Measurements from ENCODE around the gene RPS2.

RPS2 gene

GRCh38 chr16:1961651-1962067 lies 3.0 kb downstream of the RPS2 start:
- Histone ChIP-seq H4K20me1 (ENCODE audit: low read depth, low read length) (no peaks in the 10 kb centered on the region), H3K4me3 (ENCODE audit: insufficient read depth, low read length, poor library complexity, severe bottlenecking) (no peak overlapping the region), H3K36me3 (ENCODE audit: low read length) (peaks cover 15% of the 10 kb centered on the region), H3K9ac (ENCODE audit: low read length) (0 out of 2 replicates have a peak overlapping the region, but pooled peaks have one; percentile 18), H3F3A (ENCODE audit: insufficient read depth) (peaks cover 43% of the 10 kb centered on the region), H3K27me3 (ENCODE audit: low read length) (no peaks in the 10 kb centered on the region), H3K79me2 (ENCODE audit: insufficient read depth, low read length) (peaks cover 38% of the 10 kb centered on the region), H3K27ac (ENCODE audit: low read depth, low read length) (peak overlapping the region; percentile 76), H3K4me2 (ENCODE audit: low read depth, low read length, poor library complexity, severe bottlenecking) (peak overlapping the region; percentile 78), H2AFZ (ENCODE audit: low read depth, low read length, severe bottlenecking) (no peak overlapping the region), H3K9me2 (replicated peaks; ENCODE audit: insufficient read depth, low read length) (no peaks in the 10 kb centered on the region), H3K9me3 (ENCODE audit: insufficient read depth, low read length) (no peaks in the 10 kb centered on the region)
- no peak for TF ChIP-seq EZH2phosphoT487 (conservative IDR thresholded peaks at IDR 0.05; ENCODE audit: low read length)
- no peak for TF ChIP-seq CTCF (IDR thresholded peaks at IDR 0.05; ENCODE audit: insufficient read depth, low read length, poor library complexity, severe bottlenecking)

DNA sequence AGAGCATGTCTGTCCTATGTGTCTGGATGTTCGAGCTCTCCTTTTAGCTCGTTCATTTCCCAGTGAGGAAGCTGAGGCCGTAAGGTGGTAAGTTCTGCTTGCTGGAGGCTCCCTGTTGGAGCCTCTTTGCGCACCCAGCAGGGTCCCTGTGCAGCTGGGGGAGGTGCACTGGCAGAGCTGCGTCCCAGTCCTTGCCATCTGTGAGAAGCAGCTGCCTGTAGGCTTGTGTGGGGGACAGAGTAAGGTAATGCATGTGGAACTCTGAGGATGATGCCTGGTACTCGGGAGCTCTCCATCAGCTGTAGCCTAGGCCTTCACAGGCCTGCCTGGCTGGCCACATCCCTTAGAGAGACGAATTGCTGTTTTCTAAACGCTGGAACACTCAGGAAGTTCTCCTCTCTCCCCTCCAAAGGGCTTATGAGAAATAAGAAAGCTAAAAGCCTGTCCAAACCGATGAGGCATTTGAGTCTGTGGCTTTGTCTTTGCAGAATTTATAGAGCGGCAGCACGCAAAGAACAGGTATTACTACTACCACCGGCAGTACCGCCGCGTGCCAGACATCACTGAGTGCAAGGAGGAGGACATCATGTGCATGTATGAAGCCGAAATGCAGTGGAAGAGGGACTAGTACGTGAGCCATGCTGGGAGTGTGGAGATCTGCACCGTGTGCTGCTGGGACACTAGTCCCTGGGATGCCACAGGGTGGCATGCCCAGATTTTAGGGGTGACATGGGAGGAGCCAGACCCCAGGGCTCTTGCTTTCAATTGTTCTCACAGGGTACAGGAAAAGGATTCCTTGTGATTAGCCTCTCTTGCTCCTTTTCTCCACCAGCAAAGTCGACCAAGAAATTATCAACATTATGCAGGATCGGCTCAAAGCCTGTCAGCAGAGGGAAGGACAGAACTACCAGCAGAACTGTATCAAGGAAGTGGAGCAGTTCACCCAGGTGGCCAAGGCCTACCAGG lies 3.7 kb downstream of the RPS2 start:
- Histone ChIP-seq H3K9me3 (ENCODE audit: insufficient read depth, low read length) (no peaks in the 10 kb centered on the region), H3F3A (ENCODE audit: insufficient read depth) (peaks cover 43% of the 10 kb centered on the region), H3K4me2 (ENCODE audit: low read depth, low read length, poor library complexity, severe bottlenecking) (peak overlapping the region; percentile 81), H2AFZ (ENCODE audit: low read depth, low read length, severe bottlenecking) (no peak overlapping the region), H3K9ac (ENCODE audit: low read length) (peak overlapping the region; percentile 81), H3K27ac (ENCODE audit: low read depth, low read length) (peak overlapping the region; percentile 76), H3K79me2 (ENCODE audit: insufficient read depth, low read length) (peaks cover 37% of the 10 kb centered on the region), H3K4me3 (ENCODE audit: insufficient read depth, low read length, poor library complexity, severe bottlenecking) (peak overlapping the region; percentile 68), H3K9me2 (replicated peaks; ENCODE audit: insufficient read depth, low read length) (no peaks in the 10 kb centered on the region), H4K20me1 (ENCODE audit: low read depth, low read length) (no peaks in the 10 kb centered on the region), H3K36me3 (ENCODE audit: low read length) (peaks cover 15% of the 10 kb centered on the region), H3K27me3 (ENCODE audit: low read length) (no peaks in the 10 kb centered on the region)
- TF ChIP-seq EZH2phosphoT487 (conservative IDR thresholded peaks at IDR 0.05; ENCODE audit: low read length) (no peak), CTCF (IDR thresholded peaks at IDR 0.05; ENCODE audit: insufficient read depth, low read length, poor library complexity, severe bottlenecking) (no peak)

- no peaks in the 10 kb centered on the region for H3K27me3 ChIP-seq (ENCODE audit: low read length)
- H3K9me3 ChIP-seq (ENCODE audit: insufficient read depth, low read length), result no peaks in the 10 kb centered on the region
- no peaks in the 10 kb centered on the region for H4K20me1 ChIP-seq (ENCODE audit: low read depth, low read length)
- H3K79me2 ChIP-seq (ENCODE audit: insufficient read depth, low read length), result peaks cover 24% of the 10 kb centered on the region
- H3K36me3 ChIP-seq (ENCODE audit: low read length), result peaks cover 15% of the 10 kb centered on the region
- no peaks in the 10 kb centered on the region for H3K9me2 ChIP-seq (replicated peaks; ENCODE audit: insufficient read depth, low read length)
- H3K4me2 ChIP-seq (ENCODE audit: low read depth, low read length, poor library complexity, severe bottlenecking), result peak within 1 kb of the TSS; percentile 81
- no peak for TF ChIP-seq EZH2phosphoT487 (conservative IDR thresholded peaks at IDR 0.05; ENCODE audit: low read length)
- TF ChIP-seq CTCF (IDR thresholded peaks at IDR 0.05; ENCODE audit: insufficient read depth, low read length, poor library complexity, severe bottlenecking), result peak; percentile 81
- peak within 1 kb of the TSS; percentile 76 for H3K27ac ChIP-seq (ENCODE audit: low read depth, low read length)
- H2AFZ ChIP-seq (ENCODE audit: low read depth, low read length, severe bottlenecking), result peak within 1 kb of the TSS; percentile 85
- peak within 1 kb of the TSS; percentile 81 for H3K9ac ChIP-seq (ENCODE audit: low read length)
- H3K4me3 ChIP-seq (ENCODE audit: insufficient read depth, low read length, poor library complexity, severe bottlenecking), result peak within 1 kb of the TSS; percentile 68
- peaks cover 42% of the 10 kb centered on the region for H3F3A ChIP-seq (ENCODE audit: insufficient read depth)
Observed at GRCh38 chr16:1959269-1960039, 5.2 kb downstream of the RPS2 start, which contains the start of gene NDUFB10. Gene NDUFB10 (plus strand): TSS chr16:1959538. CDS start chr16:1959625, 87 bp downstream.
